ENCODE measurements around the gene CEP152.

CEP152 gene

GRCh38 chr15:48708641-48709040 lies 102.2 kb downstream of the CEP152 start:
- no peak for DNase-seq (ENCODE audit: low read depth, low spot score)

GRCh38 chr15:48705381-48705780 lies 105.5 kb downstream of the CEP152 start:
- DNase-seq (ENCODE audit: low read depth, low spot score): no peak

- no peak for DNase-seq (ENCODE audit: low read depth, low spot score)
Measured at GRCh38 chr15:48703544-48703943, 107.3 kb downstream of the CEP152 start.

- no peak for DNase-seq (ENCODE audit: low read depth, low spot score)
Measured at GRCh38 chr15:48702569-48703236, 108.2 kb downstream of the CEP152 start.

GRCh38 chr15:48696627-48697312 lies 114.1 kb downstream of the CEP152 start:
- no peak for DNase-seq (ENCODE audit: low read depth, low spot score)

GRCh38 chr15:48695827-48696573 lies 114.9 kb downstream of the CEP152 start:
- no peak for DNase-seq (ENCODE audit: low read depth, low spot score)

GRCh38 chr15:48695088-48695826 lies 115.6 kb downstream of the CEP152 start:
- no peak for DNase-seq (ENCODE audit: low read depth, low spot score)

- no peak for DNase-seq (ENCODE audit: low read depth, low spot score)
Measured at GRCh38 chr15:48693484-48693883, 117.4 kb downstream of the CEP152 start.

- DNase-seq (ENCODE audit: low read depth, low spot score): no peak
Measured at GRCh38 chr15:48688493-48688892, 122.4 kb downstream of the CEP152 start.
